Choroid plexus epithelial cell (primary cell): ENCODE results near the gene GTF2IRD1.

Experiments
- DNase-seq: peaks from one replicate; pipeline ENCODE4 v3.0.0-alpha.2; 2010; ENCODE audit warnings: low read depth
- H3K4me3 ChIP-seq: 2 replicates; pipeline ENCODE4 v1.5.1; 2011; ENCODE audit warnings: low read depth, mild to moderate bottlenecking, control low read depth, low read length, moderate library complexity
- CTCF ChIP-seq: conservative IDR thresholded peaks from 2 replicates; pipeline ENCODE4 v1.5.1; 2011; ENCODE audit warnings: low read depth, mild to moderate bottlenecking, control low read depth, inconsistent platforms, low read length, moderate library complexity

Gene GTF2IRD1

GRCh38 chr7:74512762-74513161 lies 59.1 kb downstream of the GTF2IRD1 start:
- no peak for TF ChIP-seq CTCF
- H3K4me3 ChIP-seq: no peak overlapping the region
- DNase-seq: no peak

- H3K4me3 ChIP-seq: no peak overlapping the region
These were observed 60.5 kb downstream of the GTF2IRD1 start for GRCh38 chr7:74514131-74514591.

GRCh38 chr7:74515276-74515675 lies 61.6 kb downstream of the GTF2IRD1 start:
- TF ChIP-seq CTCF: no peak
- no peak for DNase-seq
- no peak overlapping the region for H3K4me3 ChIP-seq

More at GRCh38 chr7:74514131-74514591, 60.5 kb downstream of the GTF2IRD1 start:
- no peak for DNase-seq
- TF ChIP-seq CTCF: no peak

- DNase-seq: no peak
- H3K4me3 ChIP-seq: no peak overlapping the region
- no peak for TF ChIP-seq CTCF
These were observed 62.5 kb downstream of the GTF2IRD1 start for GRCh38 chr7:74516214-74516613.

- DNase-seq: no peak
- no peak overlapping the region for H3K4me3 ChIP-seq
- no peak for TF ChIP-seq CTCF
These were observed 64.3 kb downstream of the GTF2IRD1 start for GRCh38 chr7:74518041-74518440.

- no peak for TF ChIP-seq CTCF
- DNase-seq: no peak
- no peak overlapping the region for H3K4me3 ChIP-seq
These were observed 64.9 kb downstream of the GTF2IRD1 start for GRCh38 chr7:74518654-74519053.

- TF ChIP-seq CTCF: no peak
- no peak overlapping the region for H3K4me3 ChIP-seq
- DNase-seq: no peak
These were observed 65.7 kb downstream of the GTF2IRD1 start for GRCh38 chr7:74519395-74519794.
